Smooth muscle cell (in vitro differentiated cells): Measurements from ENCODE around the gene RALGPS1. TPM values are rescaled to one million over a fixed set of nuclear protein-coding genes. Genes with fewer than 3 reads are reported as not detected.

ENCODE experiments used
- DNase-seq: peaks from one replicate; lab custom pipeline; 2025; ENCODE audit not compliant: unreplicated experiment; lab: John Stamatoyannopoulos, UW
- H2AFZ ChIP-seq: fragments of 200-600 bp; sonication (generic); 2 replicates; pipeline ENCODE4 v1.6.0; 2016; ENCODE audit warnings: antibody characterized with exemption, low read depth, mild to moderate bottlenecking
- H3F3A ChIP-seq: fragments of 200-600 bp; sonication (generic); 2 replicates; pipeline ENCODE4 v1.6.0; 2017; ENCODE audit warnings: antibody characterized with exemption, low read depth
- H3K27ac ChIP-seq: fragments of 200-600 bp; sonication (generic); 2 replicates; pipeline ENCODE4 v1.5.1; 2016; ENCODE audit warnings: low read depth, mild to moderate bottlenecking
- H3K27me3 ChIP-seq: fragments of 200-600 bp; sonication (generic); 2 replicates; pipeline ENCODE4 v1.6.1; 2016; ENCODE audit warnings: low read depth, mild to moderate bottlenecking
- H3K36me3 ChIP-seq: fragments of 200-600 bp; sonication (generic); 2 replicates; pipeline ENCODE4 v1.5.1; 2016; ENCODE audit warnings: low read depth
- H3K4me1 ChIP-seq: fragments of 200-600 bp; sonication (generic); 2 replicates; pipeline ENCODE4 v1.5.1; 2016; ENCODE audit warnings: low read depth
- H3K4me2 ChIP-seq: fragments of 200-600 bp; sonication (generic); 2 replicates; pipeline ENCODE4 v1.6.0; 2016; ENCODE audit warnings: mild to moderate bottlenecking
- H3K4me3 ChIP-seq: fragments of 200-600 bp; sonication (generic); 2 replicates; pipeline ENCODE4 v1.5.1; 2016; ENCODE audit warnings: mild to moderate bottlenecking
- H3K79me2 ChIP-seq: fragments of 200-600 bp; sonication (generic); 2 replicates; pipeline ENCODE4 v1.6.0; 2016; ENCODE audit warnings: low read depth, mild to moderate bottlenecking
- H3K9ac ChIP-seq: fragments of 200-600 bp; sonication (generic); 2 replicates; pipeline ENCODE4 v1.6.0; 2016; ENCODE audit warnings: low read depth
- H3K9me3 ChIP-seq: fragments of 200-600 bp; sonication (generic); replicated peaks from 2 replicates; pipeline ENCODE4 v1.5.1; 2016; ENCODE audit warnings: low read depth
- H4K20me1 ChIP-seq: fragments of 200-600 bp; sonication (generic); 2 replicates; pipeline ENCODE4 v1.6.0; 2016; ENCODE audit warnings: low read depth
- WGBS: methylation state at CpG from one replicate; pipeline ENCODE4 v1.1.7; 2016; ENCODE audit warnings: low lambda C conversion rate; 5-methylcytosine and 5-hydroxymethylcytosine counted together
- polyA plus RNA-seq: library from polyadenylated mRNA; unstranded; fragments of >200 nt; fragmentation: Nextera tagmentation; extraction: Ambion mirVana; gene quantifications from 2 replicates; pipeline ENCODE4 v1.2.1, GENCODE V29; 2016
- total RNA-seq: library from RNA; depleted of rRNA; stranded (reverse); fragments of >200 nt; gene quantifications from 2 replicates; pipeline ENCODE4 v1.2.3, GENCODE V29; 2014
- TF ChIP-seq, protein P1 (sequence below): fragments of 200-600 bp; sonication (generic); IDR thresholded peaks from 2 replicates; pipeline ENCODE4 v1.5.1; 2017; ENCODE audit warnings: borderline replicate concordance, mild to moderate bottlenecking, antibody characterized with exemption; ENCODE audit not compliant: insufficient read depth, poor library complexity, severe bottlenecking

The RALGPS1 gene
- total and polyA plus RNA-seq, 2 experiments from 2014 or later: 2.1 to 4.0 TPM

DNA sequence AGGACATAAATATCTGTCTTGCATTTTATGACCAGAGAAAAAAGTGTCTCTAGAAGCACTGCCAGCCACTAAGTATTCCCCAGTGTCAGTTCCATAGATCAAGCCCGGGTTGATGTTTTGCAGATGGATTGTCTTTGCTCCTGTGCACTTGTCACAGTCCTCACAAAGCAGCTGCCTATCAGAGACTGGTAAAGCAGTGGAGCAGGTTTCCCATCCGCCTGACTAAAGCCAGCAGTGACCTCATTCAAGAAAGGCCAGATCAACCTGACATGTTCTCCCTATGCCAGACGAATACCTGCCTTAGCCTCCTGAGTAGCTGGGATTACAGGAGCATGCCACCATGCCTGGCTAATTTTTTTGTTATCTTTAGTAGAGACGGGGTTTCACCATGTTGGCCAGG lies 323.2 kb downstream of the RALGPS1 start:
- TF ChIP-seq, protein P1, sequence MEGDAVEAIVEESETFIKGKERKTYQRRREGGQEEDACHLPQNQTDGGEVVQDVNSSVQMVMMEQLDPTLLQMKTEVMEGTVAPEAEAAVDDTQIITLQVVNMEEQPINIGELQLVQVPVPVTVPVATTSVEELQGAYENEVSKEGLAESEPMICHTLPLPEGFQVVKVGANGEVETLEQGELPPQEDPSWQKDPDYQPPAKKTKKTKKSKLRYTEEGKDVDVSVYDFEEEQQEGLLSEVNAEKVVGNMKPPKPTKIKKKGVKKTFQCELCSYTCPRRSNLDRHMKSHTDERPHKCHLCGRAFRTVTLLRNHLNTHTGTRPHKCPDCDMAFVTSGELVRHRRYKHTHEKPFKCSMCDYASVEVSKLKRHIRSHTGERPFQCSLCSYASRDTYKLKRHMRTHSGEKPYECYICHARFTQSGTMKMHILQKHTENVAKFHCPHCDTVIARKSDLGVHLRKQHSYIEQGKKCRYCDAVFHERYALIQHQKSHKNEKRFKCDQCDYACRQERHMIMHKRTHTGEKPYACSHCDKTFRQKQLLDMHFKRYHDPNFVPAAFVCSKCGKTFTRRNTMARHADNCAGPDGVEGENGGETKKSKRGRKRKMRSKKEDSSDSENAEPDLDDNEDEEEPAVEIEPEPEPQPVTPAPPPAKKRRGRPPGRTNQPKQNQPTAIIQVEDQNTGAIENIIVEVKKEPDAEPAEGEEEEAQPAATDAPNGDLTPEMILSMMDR: no peak
- H3F3A ChIP-seq: no peaks in the 10 kb centered on the region
- DNase-seq: no peak
- no peaks in the 10 kb centered on the region for H4K20me1 ChIP-seq
- no peak overlapping the region for H2AFZ ChIP-seq
- no peaks in the 10 kb centered on the region for H3K27me3 ChIP-seq
- H3K4me1 ChIP-seq: no peaks in the 10 kb centered on the region
- H3K27ac ChIP-seq: no peak overlapping the region
- H3K79me2 ChIP-seq: no peaks in the 10 kb centered on the region
- no peaks in the 10 kb centered on the region for H3K9me3 ChIP-seq
- H3K4me3 ChIP-seq: no peak overlapping the region
- no peak overlapping the region for H3K9ac ChIP-seq
- H3K4me2 ChIP-seq: no peak overlapping the region
- WGBS: 67% methylated on average over 4 of the region's 4 CpGs
- H3K36me3 ChIP-seq: no peaks in the 10 kb centered on the region

DNA sequence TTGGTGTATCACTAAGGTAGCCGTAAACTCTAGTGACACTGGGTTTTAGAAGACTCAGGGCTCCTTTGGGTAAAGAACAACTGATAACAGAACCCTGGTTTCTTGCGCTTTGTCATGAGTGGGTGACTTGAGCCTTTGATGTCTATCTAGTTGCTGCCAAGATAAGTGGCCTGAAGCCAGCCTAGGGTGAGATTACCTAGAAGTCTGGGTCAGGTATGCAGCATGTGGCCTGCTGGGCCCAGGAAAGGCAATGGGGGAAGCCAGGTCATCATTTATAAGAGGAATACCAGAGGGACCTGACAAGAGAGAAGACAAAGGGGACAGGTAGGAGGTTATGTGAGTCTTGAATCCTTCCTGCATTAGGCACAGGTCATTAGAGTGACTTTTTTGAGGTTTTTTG lies 326.8 kb downstream of the RALGPS1 start:
- no peak overlapping the region for H3K27ac ChIP-seq
- H3K9ac ChIP-seq: no peak overlapping the region
- H3K79me2 ChIP-seq: no peaks in the 10 kb centered on the region
- no peaks in the 10 kb centered on the region for H4K20me1 ChIP-seq
- no peak overlapping the region for H3K4me3 ChIP-seq
- no peak for DNase-seq
- no peaks in the 10 kb centered on the region for H3K27me3 ChIP-seq
- H3K4me1 ChIP-seq: no peaks in the 10 kb centered on the region
- TF ChIP-seq, protein P1: no peak
- no peaks in the 10 kb centered on the region for H3K36me3 ChIP-seq
- 83% methylated on average over 2 of the region's 2 CpGs for WGBS
- no peak overlapping the region for H2AFZ ChIP-seq
- H3K9me3 ChIP-seq: no peaks in the 10 kb centered on the region
- H3F3A ChIP-seq: no peaks in the 10 kb centered on the region
- no peak overlapping the region for H3K4me2 ChIP-seq

DNA sequence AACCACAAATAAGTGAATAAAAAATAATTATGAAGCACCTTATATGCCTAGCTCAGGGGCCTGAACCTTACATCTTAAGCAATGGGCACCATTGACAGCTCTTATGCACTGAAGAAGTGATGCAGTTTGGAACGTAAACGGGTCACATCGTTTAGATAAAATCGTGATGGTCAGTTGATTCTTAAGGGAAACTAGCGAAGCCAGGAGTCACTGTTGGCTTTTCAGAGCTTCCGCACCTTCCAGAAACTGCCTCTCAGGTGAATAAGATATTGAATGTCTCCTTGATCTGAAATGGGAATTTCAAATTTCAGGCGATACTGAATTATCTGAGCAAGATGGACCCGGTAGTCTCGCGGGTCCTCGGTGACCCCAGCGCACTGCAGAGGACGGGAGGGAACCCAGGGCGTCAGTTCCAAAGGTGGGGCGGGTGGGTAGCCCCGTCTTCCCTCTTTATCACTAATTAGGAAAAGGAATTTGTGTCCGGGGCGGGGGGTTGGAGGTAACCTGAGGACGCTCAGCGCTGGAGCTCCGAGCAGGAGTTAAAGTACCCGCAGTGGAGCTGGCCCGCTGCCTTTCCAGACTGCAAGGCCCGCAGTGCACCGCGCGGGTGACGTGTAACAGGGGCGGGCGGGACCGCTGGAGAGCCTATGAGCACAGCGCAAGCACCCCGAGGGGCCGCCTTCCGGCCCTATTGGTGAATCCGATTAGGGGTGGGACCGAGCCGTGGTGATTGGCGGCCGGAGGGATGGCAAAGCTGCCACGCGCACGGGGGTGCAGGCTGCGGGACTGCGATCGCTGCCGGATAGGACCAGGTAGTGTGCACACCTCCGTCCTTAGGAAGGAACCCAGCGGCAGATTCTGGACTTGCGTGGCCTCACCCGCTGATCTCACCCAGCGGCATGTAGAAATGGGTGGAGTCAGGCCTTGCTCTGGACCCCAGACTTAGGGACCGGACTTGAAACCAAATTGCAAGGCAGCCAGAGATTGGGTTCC lies 330.3 kb downstream of the RALGPS1 start:
- H3K4me3 ChIP-seq: peak overlapping the region; percentile 69
- DNase-seq: peak; percentile 75
- TF ChIP-seq, protein P1: no peak
- no peaks in the 10 kb centered on the region for H4K20me1 ChIP-seq
- H3K9me3 ChIP-seq: no peaks in the 10 kb centered on the region
- no peaks in the 10 kb centered on the region for H3F3A ChIP-seq
- 14% methylated on average over 52 of the region's 53 CpGs for WGBS
- H2AFZ ChIP-seq: peak overlapping the region; percentile 97
- H3K4me1 ChIP-seq: no peaks in the 10 kb centered on the region
- H3K27ac ChIP-seq: no peak overlapping the region
- no peaks in the 10 kb centered on the region for H3K36me3 ChIP-seq
- no peaks in the 10 kb centered on the region for H3K27me3 ChIP-seq
- H3K4me2 ChIP-seq: peak overlapping the region; percentile 85
- H3K9ac ChIP-seq: peak overlapping the region; percentile 71
- peaks cover 2% of the 10 kb centered on the region for H3K79me2 ChIP-seq
